Measurements from ENCODE around the gene SPRED2.

The SPRED2 gene

DNA sequence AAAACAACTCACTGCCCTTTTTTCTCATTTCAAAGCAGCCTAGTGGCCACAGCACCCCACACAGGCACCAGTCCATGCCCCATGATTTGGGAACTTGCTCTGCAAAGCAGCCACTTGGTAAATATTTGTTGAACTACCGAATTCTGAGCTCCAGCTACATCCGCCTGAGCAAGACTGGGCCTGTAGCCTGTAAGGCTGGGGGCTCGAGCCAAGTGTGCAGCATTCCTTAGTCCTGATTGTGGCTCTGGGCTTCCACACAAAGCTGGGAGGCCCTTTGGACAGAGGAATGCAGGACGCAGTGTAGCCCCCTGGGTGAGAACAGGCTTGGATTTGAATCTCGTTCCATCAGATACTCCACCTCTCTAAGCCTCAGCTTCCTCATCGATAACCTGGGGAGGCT, 116.3 kb downstream of the SPRED2 start:
- no peak overlapping the region for H3K4me3 ChIP-seq (ENCODE audit: low read depth, low read length)
- DNase-seq (ENCODE audit: low read depth) = no peak
- TF ChIP-seq, protein P1, sequence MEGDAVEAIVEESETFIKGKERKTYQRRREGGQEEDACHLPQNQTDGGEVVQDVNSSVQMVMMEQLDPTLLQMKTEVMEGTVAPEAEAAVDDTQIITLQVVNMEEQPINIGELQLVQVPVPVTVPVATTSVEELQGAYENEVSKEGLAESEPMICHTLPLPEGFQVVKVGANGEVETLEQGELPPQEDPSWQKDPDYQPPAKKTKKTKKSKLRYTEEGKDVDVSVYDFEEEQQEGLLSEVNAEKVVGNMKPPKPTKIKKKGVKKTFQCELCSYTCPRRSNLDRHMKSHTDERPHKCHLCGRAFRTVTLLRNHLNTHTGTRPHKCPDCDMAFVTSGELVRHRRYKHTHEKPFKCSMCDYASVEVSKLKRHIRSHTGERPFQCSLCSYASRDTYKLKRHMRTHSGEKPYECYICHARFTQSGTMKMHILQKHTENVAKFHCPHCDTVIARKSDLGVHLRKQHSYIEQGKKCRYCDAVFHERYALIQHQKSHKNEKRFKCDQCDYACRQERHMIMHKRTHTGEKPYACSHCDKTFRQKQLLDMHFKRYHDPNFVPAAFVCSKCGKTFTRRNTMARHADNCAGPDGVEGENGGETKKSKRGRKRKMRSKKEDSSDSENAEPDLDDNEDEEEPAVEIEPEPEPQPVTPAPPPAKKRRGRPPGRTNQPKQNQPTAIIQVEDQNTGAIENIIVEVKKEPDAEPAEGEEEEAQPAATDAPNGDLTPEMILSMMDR (IDR thresholded peaks at IDR 0.05; ENCODE audit: low read depth, low read length, missing control alignments) = no peak

DNA sequence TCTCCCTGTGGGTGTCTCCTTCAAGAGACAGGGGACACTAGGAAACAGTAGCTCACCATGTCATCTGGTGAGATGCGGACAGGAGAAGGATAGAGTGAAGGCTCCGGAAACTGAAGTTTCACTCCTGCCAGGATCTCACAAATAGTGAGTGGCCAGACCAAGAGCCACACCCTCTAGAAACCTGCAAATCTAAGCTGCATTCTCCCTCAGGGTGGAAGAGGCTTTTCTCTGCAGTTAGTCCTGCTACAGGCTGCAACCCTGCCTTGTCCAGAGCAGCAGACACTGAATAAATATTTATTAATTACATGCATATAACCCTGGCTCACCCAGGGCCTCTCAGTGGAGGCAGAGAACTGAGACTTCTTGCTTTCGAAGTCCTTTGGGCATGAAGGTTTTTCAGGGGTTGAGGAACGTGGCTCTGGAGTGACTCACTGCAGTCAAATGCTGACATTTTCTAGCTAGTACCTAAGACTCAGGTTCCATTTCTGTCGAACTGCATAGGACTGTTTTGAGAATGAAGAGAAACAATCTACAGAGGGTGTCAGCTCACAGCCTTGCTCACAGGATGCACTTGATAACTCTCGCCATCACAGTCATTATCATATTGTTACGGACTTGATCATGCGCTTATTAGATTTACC, 117.5 kb downstream of the SPRED2 start:
- no peak overlapping the region for H3K4me3 ChIP-seq (ENCODE audit: low read depth, low read length)
- no peak for DNase-seq (ENCODE audit: low read depth)
- TF ChIP-seq, protein P1 (IDR thresholded peaks at IDR 0.05; ENCODE audit: low read depth, low read length, missing control alignments) = no peak

DNA sequence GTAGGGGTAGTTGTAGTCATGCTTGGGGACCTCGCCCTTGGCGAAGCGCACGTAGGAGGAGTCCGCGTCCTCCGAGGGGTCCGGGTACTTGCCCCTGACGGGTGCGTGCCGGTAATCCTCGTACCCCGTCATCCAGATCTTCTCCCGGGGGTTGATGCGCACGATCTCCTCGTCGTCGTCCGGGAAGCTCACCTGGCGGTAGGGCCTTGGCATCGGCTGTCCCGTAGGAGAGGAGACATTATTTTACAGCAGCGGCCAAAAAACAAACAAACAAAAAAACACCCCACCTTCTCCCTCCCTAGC, 118.5 kb downstream of the SPRED2 start:
- H3K4me3 ChIP-seq (ENCODE audit: low read depth, low read length) = no peak overlapping the region
- DNase-seq (ENCODE audit: low read depth) = no peak
- TF ChIP-seq, protein P1 (IDR thresholded peaks at IDR 0.05; ENCODE audit: low read depth, low read length, missing control alignments) = no peak

DNA sequence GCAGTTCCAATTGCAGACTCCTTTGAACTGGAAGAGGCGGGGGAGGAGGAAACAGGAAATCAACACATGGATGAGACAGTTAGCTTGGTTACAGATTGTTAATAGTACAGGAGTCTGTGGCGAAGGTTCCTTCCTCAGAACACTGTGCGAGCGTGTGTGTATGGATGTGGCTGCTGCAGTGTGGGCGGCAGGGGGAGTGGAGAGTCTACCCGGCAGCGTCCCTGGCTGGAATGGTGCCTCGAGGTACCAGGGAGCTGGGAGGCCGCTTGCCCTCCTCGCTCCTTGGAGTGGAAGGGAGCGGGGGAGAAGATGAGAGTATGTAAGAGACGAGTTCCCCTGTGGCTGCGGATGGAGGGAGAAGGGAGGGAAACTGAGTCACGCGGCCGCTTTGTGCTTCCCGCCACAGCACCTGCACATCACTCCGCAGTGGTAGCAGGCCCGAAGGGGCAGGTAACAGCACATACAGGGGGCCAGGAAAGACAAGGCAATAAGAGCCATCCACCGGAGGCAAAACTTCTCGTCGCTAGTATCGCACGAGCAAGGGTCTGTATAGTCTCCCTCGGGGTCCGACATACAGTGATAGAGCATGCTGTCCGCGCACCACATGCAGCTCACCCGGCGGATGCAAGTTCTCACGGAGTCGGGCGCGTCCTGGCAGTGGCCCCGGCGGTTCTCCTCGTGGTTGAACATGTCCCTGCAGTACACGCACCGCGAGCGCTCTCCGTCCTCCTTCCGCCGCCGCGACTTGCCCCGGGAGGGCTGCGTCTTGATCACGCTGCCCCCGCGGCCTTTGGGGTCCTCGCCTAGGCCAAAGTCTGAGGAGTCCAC, 119.1 kb downstream of the SPRED2 start:
- TF ChIP-seq, protein P1 (IDR thresholded peaks at IDR 0.05; ENCODE audit: low read depth, low read length, missing control alignments) = no peak
- no peak for DNase-seq (ENCODE audit: low read depth)

DNA sequence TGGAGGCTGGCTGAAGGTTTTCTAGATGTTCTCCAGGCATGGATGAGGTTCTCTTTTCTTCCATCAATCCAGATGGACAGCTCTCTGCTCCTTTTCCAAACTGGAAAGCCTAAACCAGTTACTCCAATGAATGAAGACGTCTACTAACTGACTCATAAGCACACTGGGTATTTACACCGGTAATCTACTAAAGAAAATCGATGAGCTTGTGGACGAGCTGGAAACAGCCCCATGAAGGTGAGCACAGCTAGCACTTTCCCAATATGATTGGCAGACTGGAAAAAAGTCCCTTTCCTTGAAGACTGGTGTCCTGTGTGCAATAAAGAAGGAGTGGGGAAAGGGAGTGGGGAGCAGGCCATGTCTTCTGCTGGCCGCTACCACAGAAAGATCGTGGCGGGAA, 120.8 kb downstream of the SPRED2 start:
- no peak for DNase-seq (ENCODE audit: low read depth)
- TF ChIP-seq, protein P1 (IDR thresholded peaks at IDR 0.05; ENCODE audit: low read depth, low read length, missing control alignments) = no peak
- no peak overlapping the region for H3K4me3 ChIP-seq (ENCODE audit: low read depth, low read length)

More for the DNA sequence above, 119.1 kb downstream of the SPRED2 start:
- H3K4me3 ChIP-seq (ENCODE audit: low read depth, low read length) = no peak overlapping the region

DNA sequence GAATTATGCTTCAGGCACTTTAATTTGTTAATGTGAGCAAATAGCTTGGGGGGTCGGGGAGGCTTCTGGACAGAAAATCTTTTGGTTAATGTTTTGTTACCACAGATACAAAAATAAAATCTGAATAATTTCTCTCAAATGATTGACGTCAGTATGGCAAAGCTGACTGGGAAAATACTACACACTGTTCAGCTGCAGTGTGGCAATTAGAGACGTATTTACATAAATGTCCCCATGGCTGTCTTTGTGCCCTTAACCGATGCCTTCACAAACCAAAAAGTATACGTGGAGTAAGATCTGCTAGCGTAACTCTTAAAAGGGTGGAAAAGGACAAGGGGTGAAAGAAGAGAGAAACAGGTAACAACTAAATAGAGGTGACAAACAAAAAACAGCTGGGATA, 121.3 kb downstream of the SPRED2 start:
- TF ChIP-seq, protein P1 (IDR thresholded peaks at IDR 0.05; ENCODE audit: low read depth, low read length, missing control alignments) = no peak

More for the DNA sequence above, 121.3 kb downstream of the SPRED2 start:
- no peak for DNase-seq (ENCODE audit: low read depth)
- H3K4me3 ChIP-seq (ENCODE audit: low read depth, low read length) = no peak overlapping the region
